ENCODE data around the gene PSPH.

DNA sequence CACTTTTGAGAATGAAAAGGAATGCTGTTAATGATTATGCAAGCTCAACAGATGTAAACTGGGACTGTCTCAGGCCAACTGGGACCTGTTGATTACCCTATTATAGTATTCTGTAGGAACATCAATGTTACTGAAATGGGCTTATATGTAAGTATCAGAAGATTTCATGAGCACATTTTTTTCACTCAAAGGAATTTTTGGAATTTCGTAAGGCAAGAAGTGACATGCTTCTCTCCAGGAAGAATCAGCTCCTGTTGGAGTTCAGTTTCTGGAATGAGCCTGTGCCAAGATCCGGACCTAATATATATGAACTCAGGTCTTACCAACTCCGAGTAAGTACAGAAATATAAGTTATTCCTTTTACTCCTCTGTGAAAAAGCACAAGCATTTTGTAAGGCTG, 67.7 kb downstream of the PSPH start:
- TF ChIP-seq POLR2A (IDR thresholded peaks at IDR 0.05) (no peak), POLR2AphosphoS5 (IDR thresholded peaks at IDR 0.05) (no peak)
- TF ChIP-seq, protein P1, sequence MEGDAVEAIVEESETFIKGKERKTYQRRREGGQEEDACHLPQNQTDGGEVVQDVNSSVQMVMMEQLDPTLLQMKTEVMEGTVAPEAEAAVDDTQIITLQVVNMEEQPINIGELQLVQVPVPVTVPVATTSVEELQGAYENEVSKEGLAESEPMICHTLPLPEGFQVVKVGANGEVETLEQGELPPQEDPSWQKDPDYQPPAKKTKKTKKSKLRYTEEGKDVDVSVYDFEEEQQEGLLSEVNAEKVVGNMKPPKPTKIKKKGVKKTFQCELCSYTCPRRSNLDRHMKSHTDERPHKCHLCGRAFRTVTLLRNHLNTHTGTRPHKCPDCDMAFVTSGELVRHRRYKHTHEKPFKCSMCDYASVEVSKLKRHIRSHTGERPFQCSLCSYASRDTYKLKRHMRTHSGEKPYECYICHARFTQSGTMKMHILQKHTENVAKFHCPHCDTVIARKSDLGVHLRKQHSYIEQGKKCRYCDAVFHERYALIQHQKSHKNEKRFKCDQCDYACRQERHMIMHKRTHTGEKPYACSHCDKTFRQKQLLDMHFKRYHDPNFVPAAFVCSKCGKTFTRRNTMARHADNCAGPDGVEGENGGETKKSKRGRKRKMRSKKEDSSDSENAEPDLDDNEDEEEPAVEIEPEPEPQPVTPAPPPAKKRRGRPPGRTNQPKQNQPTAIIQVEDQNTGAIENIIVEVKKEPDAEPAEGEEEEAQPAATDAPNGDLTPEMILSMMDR (IDR thresholded peaks at IDR 0.05) = no peak
